ENCODE data around the gene FAM169A.
"Not testable (repeated sequence)": the region's sequence is repeated elsewhere in the genome, so short reads cannot be mapped to it uniquely, and the experiment has no call there.

FAM169A gene

DNA sequence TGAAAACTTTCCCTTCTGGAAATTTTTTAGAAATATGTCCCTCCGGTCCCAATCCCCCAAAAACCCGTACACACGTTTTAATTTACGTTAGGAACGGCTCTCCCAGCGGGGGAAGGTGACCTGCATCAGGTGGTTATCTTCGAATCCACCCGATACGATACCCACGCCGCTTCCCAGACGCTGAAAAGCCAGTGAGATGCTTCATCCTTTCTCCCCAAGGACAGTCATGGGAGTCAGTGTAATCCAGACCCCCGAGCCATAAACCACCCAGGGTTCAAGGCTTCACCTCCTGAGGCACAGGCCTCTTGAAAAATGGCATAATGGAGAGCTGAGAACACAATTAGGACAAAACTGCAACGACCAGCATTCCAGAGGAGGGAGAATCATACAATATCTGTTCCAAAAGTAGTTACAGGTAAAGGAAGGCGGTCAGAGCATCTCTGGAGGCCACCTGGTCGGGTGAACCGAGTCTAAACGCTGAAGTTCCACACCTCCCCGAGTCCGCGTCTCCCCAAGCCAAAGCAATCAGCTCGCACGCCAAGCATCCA is 857 bp downstream of the FAM169A start:
- TF ChIP-seq, protein P1, sequence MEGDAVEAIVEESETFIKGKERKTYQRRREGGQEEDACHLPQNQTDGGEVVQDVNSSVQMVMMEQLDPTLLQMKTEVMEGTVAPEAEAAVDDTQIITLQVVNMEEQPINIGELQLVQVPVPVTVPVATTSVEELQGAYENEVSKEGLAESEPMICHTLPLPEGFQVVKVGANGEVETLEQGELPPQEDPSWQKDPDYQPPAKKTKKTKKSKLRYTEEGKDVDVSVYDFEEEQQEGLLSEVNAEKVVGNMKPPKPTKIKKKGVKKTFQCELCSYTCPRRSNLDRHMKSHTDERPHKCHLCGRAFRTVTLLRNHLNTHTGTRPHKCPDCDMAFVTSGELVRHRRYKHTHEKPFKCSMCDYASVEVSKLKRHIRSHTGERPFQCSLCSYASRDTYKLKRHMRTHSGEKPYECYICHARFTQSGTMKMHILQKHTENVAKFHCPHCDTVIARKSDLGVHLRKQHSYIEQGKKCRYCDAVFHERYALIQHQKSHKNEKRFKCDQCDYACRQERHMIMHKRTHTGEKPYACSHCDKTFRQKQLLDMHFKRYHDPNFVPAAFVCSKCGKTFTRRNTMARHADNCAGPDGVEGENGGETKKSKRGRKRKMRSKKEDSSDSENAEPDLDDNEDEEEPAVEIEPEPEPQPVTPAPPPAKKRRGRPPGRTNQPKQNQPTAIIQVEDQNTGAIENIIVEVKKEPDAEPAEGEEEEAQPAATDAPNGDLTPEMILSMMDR (IDR thresholded peaks at IDR 0.05): no peak
- H3K4me3 ChIP-seq: peak overlapping the region; percentile 82
- H3K27ac ChIP-seq: no peak overlapping the region
- DNase-seq (ENCODE audit: low spot score): no peak

DNA sequence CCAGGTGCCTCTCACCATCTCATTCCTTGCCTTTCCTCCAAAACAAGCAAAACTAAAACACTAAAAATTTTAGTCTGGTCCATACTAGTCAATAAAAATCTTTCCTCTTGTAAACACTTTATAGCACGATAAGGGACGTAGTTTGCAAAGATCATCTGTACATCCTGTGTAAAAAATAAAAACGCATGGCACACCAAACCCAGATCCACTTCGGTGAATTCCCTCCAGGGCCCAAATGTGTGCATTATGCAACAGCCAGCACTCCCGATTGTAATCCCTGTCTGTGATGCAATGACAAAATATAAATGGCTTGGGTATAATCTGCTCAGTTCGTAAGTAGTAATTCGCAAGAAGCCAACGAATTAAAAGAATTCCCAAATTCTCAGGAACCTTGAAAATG is 1.4 kb downstream of the FAM169A start:
- TF ChIP-seq, protein P1 (IDR thresholded peaks at IDR 0.05): no peak
- Histone ChIP-seq H3K4me3 (no peak overlapping the region), H3K27ac (no peak overlapping the region)
- DNase-seq (ENCODE audit: low spot score): no peak

DNA sequence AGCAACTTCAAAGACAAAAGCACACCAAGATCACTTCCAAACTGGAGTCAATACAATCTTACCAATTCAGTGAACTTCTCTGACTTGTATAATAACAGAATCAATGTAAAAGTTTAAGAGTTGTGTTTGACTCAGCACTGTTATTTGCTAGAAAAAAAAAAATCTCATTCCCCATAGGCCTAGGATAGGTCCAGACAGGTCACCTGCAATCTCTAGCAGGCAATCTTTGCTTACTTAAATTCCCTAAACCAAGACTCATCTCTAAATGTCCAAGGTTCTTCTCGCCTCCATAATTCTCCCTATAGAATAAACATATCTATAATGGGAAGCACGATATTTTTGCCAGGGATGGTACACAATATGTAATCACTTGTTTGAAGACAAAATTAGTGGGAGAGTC is 2.5 kb downstream of the FAM169A start:
- no peak overlapping the region for H3K4me3 ChIP-seq
- H3K27ac ChIP-seq: no peak overlapping the region
- TF ChIP-seq, protein P1 (IDR thresholded peaks at IDR 0.05): no peak
- no peak for DNase-seq (ENCODE audit: low spot score)

DNA sequence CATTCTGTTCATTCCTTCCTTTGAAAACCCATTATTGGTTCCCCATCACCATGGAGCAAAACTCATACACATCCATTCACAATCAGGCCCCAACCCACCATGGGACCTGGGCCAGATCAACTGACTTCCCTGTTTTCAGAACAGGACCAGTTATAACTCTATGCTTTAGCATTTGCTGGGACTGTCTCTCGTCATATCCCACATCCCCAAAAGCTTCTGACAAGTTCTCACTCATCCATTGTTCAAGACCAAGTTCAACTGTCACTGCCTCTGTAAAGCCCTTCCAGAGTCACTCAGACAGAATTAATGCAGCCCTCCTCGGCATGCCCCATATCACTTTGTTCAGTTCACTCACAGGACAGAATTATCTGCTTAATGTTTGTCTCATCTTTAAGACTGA is 4.0 kb downstream of the FAM169A start:
- DNase-seq (ENCODE audit: low spot score): no peak
- H3K27ac ChIP-seq: no peak overlapping the region
- no peak overlapping the region for H3K4me3 ChIP-seq
- TF ChIP-seq, protein P1 (IDR thresholded peaks at IDR 0.05): no peak

DNA sequence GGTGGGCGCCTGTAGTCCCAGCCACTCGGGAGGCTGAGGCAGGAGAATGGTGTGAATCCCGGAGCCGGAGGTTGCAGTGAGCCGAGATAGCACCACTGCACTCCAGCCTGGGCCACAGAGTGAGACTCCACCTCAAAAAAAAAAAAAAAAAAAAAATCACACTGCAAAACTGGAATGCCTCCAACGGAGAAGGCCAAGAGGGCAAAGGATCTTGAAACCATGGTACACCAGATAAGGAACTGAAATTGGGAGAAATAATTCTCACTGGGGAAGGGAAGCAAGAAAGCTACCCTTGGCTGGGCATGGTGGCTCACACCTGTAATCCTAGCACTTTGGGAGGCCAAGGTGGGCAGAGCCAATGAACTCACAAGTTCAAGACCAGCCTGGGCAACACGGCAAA is 9.2 kb downstream of the FAM169A start:
- DNase-seq (ENCODE audit: low spot score); H3K4me3 ChIP-seq; H3K27ac ChIP-seq: not testable (repeated sequence)

DNA sequence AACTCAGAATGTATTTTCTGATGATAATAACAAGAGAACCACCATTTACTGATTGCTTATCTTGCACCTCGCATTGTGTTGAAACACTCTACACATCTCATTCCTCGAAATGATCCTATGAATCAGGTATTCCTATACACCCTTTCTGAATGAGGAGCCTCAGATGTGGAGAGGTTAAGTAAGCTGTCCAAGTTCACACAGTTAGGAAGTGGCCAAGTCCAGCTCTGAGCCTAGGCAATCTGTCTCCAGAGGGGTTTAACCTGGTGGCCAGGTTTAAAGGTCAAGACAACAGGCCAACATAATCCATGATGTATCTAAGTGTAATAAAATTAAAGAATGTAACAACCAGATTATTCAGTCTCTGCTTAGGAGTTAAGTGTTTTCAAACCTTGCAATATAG is 12.9 kb downstream of the FAM169A start:
- no peak for DNase-seq (ENCODE audit: low spot score)
- TF ChIP-seq, protein P1 (IDR thresholded peaks at IDR 0.05): no peak
- Histone ChIP-seq H3K27ac (no peak overlapping the region), H3K4me3 (no peak overlapping the region)

DNA sequence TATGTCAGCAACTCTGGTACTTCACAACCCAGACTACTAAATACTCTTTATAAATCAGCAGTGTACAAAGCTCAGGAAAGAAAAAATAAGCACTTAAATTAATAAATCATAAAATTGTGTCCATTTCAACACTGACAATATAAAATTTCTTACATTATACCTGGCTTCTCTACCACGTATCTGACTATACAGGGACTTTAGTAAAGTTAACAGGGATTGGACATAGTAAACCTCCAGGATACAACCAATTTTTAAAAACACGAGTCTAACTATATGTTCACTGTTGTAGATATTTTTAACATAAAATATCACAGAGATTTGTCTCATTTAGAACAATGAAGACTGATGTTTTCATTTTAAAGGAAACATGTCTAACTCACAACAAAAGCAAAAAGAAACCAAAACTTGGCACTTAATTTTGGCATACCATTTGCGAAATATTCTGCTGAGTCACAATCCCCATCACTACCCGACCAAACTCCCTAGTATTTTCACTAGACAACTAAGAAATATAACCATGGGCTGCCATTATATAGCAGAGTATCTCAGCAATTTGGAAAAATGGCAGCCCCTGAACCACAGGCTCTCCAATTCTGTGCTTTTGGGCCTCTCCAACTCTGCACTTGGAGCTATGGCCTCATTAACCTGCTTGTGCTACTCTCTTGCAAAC is 14.4 kb downstream of the FAM169A start:
- no peak for DNase-seq (ENCODE audit: low spot score)
- H3K27ac ChIP-seq: no peak overlapping the region
- H3K4me3 ChIP-seq: peak overlapping the region; percentile 8
- TF ChIP-seq, protein P1 (IDR thresholded peaks at IDR 0.05): no peak

Measured in coronary artery (tissue), 2 donors.